C4-2B (cell line): Measurements from ENCODE around the gene MRPL34.

Experiments
- ZFX ChIP-seq: fragments of 450-650 bp; IDR thresholded peaks from 2 replicates; pipeline ENCODE4 v1.6.1; 2017
- TF ChIP-seq, protein P1 (sequence below): fragments of 450-650 bp; conservative IDR thresholded peaks from 2 replicates; pipeline ENCODE4 v1.5.1; 2017; ENCODE audit warnings: mild to moderate bottlenecking

DNA sequence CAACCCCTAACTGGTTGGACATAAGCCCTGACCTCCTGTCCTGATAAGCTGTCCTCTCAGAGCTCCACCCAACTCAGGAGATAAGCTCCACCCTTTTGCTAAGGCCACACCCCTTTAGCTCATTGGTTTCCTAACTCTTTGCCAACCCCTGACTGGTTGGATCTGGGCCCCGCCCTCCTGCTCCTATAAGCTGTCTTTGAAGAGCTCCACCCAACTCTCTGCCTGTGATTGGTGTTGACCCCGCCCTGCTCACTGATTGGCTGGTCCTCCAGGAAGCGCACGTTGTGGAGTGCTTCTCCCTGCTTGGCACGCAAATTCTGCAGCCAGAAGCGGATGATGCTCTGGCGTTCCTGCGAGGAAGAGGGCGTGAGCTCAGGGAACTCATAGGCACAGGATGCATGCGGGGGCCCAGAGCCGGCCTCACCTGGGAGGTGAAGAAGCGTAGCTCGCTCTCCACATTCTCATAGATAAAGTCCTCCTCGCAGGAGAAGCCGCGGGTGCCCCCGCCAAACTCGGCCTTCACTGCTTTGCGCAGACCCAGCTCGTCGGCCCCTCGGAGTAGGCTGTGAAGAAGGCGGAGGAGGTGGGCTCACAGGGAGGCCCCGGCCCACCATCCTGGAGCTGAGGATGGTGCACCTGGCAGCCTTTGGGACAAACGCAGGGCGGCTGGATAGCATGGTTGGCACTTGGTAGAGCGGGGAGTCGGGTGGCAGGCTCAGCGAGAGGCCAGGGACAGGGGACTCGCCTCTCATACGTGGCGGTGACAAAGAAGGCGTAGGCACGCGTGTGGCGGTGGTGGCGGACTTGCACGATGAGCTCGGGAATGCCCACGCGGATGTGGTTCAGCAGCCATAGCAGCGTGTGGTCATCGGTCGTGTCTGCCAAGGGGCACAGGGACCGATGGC lies 27.3 kb downstream of the MRPL34 start:
- TF ChIP-seq, protein P1, sequence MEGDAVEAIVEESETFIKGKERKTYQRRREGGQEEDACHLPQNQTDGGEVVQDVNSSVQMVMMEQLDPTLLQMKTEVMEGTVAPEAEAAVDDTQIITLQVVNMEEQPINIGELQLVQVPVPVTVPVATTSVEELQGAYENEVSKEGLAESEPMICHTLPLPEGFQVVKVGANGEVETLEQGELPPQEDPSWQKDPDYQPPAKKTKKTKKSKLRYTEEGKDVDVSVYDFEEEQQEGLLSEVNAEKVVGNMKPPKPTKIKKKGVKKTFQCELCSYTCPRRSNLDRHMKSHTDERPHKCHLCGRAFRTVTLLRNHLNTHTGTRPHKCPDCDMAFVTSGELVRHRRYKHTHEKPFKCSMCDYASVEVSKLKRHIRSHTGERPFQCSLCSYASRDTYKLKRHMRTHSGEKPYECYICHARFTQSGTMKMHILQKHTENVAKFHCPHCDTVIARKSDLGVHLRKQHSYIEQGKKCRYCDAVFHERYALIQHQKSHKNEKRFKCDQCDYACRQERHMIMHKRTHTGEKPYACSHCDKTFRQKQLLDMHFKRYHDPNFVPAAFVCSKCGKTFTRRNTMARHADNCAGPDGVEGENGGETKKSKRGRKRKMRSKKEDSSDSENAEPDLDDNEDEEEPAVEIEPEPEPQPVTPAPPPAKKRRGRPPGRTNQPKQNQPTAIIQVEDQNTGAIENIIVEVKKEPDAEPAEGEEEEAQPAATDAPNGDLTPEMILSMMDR, result no peak
- TF ChIP-seq ZFX, result no peak
